ENCODE results near the gene RTN4.
A peak's percentile ranks its signal among the peaks of the same experiment; 100 is the strongest.

RTN4 gene

DNA sequence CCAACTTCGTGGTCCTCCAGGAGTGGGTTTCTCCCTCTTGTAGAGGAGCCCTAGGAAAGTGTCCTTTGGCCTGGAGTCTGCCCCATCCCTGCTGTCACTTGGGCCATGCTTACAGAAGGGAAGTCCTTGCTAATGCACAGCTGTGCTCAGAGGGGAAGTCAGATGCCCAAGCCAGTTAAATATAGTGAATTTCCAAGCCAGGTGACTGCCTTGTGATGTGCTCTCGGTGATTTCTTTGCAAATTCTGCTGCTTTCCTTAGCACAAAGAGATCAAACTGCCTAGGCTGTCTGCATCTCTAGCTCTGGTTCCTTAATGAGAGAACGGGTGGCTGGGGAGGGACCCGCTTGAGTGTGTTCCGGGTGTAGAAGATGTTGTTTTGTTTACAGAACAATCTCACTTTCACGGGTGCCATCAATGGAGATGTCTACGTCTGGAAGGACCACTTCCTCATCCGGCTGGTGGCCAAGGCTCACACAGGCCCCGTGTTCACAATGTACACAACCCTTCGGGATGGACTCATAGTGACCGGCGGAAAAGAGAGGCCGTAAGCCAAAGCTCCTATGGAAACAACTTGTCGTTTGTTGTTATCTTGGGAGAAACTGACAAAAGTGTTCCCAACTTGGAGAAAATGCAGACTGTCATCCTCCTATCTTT is 91.4 kb downstream of the RTN4 start:
- Histone ChIP-seq H3K79me2 (ENCODE audit: insufficient read depth, low read length) (no peaks in the 10 kb centered on the region), H3K9me2 (ENCODE audit: low read depth, low read length) (no peaks in the 10 kb centered on the region), H3K27me3 (ENCODE audit: insufficient read depth, low read length) (no peaks in the 10 kb centered on the region), H3K9me3 (ENCODE audit: low read length) (no peaks in the 10 kb centered on the region), H3K36me3 (ENCODE audit: insufficient read depth, low read length) (peaks cover 88% of the 10 kb centered on the region), H3K4me1 (ENCODE audit: insufficient read depth, low read length, severe bottlenecking) (peaks cover 17% of the 10 kb centered on the region), H3K4me2 (ENCODE audit: low read length) (no peak overlapping the region), H2AFZ (ENCODE audit: low read length) (no peak overlapping the region), H3K27ac (ENCODE audit: low read depth, low read length, poor library complexity, severe bottlenecking) (peak overlapping the region; percentile 56), H3F3A (ENCODE audit: insufficient read depth, low read length) (no peaks in the 10 kb centered on the region), H3K4me3 (ENCODE audit: low read depth, low read length, poor library complexity, severe bottlenecking) (no peak overlapping the region), H4K20me1 (ENCODE audit: insufficient read depth, low read length) (no peaks in the 10 kb centered on the region), H3K9ac (ENCODE audit: low read length) (no peak overlapping the region)
- TF ChIP-seq, protein P1, sequence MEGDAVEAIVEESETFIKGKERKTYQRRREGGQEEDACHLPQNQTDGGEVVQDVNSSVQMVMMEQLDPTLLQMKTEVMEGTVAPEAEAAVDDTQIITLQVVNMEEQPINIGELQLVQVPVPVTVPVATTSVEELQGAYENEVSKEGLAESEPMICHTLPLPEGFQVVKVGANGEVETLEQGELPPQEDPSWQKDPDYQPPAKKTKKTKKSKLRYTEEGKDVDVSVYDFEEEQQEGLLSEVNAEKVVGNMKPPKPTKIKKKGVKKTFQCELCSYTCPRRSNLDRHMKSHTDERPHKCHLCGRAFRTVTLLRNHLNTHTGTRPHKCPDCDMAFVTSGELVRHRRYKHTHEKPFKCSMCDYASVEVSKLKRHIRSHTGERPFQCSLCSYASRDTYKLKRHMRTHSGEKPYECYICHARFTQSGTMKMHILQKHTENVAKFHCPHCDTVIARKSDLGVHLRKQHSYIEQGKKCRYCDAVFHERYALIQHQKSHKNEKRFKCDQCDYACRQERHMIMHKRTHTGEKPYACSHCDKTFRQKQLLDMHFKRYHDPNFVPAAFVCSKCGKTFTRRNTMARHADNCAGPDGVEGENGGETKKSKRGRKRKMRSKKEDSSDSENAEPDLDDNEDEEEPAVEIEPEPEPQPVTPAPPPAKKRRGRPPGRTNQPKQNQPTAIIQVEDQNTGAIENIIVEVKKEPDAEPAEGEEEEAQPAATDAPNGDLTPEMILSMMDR (IDR thresholded peaks at IDR 0.05; ENCODE audit: low read length), result no peak

GRCh38 chr2:54957321-54957999 is 92.8 kb downstream of the RTN4 start:
- Histone ChIP-seq H3K36me3 (ENCODE audit: insufficient read depth, low read length) (peaks cover 89% of the 10 kb centered on the region), H2AFZ (ENCODE audit: low read length) (no peak overlapping the region), H3K9ac (ENCODE audit: low read length) (no peak overlapping the region), H3K9me2 (ENCODE audit: low read depth, low read length) (no peaks in the 10 kb centered on the region), H3K4me2 (ENCODE audit: low read length) (no peak overlapping the region), H3K79me2 (ENCODE audit: insufficient read depth, low read length) (no peaks in the 10 kb centered on the region), H3K4me1 (ENCODE audit: insufficient read depth, low read length, severe bottlenecking) (peaks cover 17% of the 10 kb centered on the region), H3K9me3 (ENCODE audit: low read length) (no peaks in the 10 kb centered on the region), H3K27ac (ENCODE audit: low read depth, low read length, poor library complexity, severe bottlenecking) (no peak overlapping the region), H3K27me3 (ENCODE audit: insufficient read depth, low read length) (no peaks in the 10 kb centered on the region), H3K4me3 (ENCODE audit: low read depth, low read length, poor library complexity, severe bottlenecking) (no peak overlapping the region), H3F3A (ENCODE audit: insufficient read depth, low read length) (no peaks in the 10 kb centered on the region), H4K20me1 (ENCODE audit: insufficient read depth, low read length) (no peaks in the 10 kb centered on the region)
- TF ChIP-seq, protein P1 (IDR thresholded peaks at IDR 0.05; ENCODE audit: low read length), result no peak
- no peak for TF ChIP-seq EZH2 (IDR thresholded peaks at IDR 0.05; ENCODE audit: borderline replicate concordance, low read length)

GRCh38 chr2:54956111-54956627 is 94.1 kb downstream of the RTN4 start:
- Histone ChIP-seq H3K9me3 (ENCODE audit: low read length) (no peaks in the 10 kb centered on the region), H3K4me1 (ENCODE audit: insufficient read depth, low read length, severe bottlenecking) (peaks cover 17% of the 10 kb centered on the region), H3K27me3 (ENCODE audit: insufficient read depth, low read length) (no peaks in the 10 kb centered on the region), H3K9me2 (ENCODE audit: low read depth, low read length) (no peaks in the 10 kb centered on the region), H3F3A (ENCODE audit: insufficient read depth, low read length) (no peaks in the 10 kb centered on the region), H4K20me1 (ENCODE audit: insufficient read depth, low read length) (no peaks in the 10 kb centered on the region), H3K4me3 (ENCODE audit: low read depth, low read length, poor library complexity, severe bottlenecking) (no peak overlapping the region), H3K27ac (ENCODE audit: low read depth, low read length, poor library complexity, severe bottlenecking) (no peak overlapping the region), H2AFZ (ENCODE audit: low read length) (no peak overlapping the region), H3K9ac (ENCODE audit: low read length) (no peak overlapping the region), H3K36me3 (ENCODE audit: insufficient read depth, low read length) (peaks cover 92% of the 10 kb centered on the region), H3K79me2 (ENCODE audit: insufficient read depth, low read length) (no peaks in the 10 kb centered on the region), H3K4me2 (ENCODE audit: low read length) (no peak overlapping the region)
- TF ChIP-seq, protein P1 (IDR thresholded peaks at IDR 0.05; ENCODE audit: low read length), result no peak
- TF ChIP-seq EZH2 (IDR thresholded peaks at IDR 0.05; ENCODE audit: borderline replicate concordance, low read length), result no peak
